Activated CD8-positive, alpha-beta memory T cell treated with anti-CD3 and anti-CD28 coated beads, Interleukin-2, amount 50 U/mL, for 48 hours (primary cell): ENCODE results near the gene TDRD7.

ENCODE experiments used
- DNase-seq: peaks from one replicate; pipeline ENCODE4 v3.0.0-alpha.2; 2020

The TDRD7 gene, protein sequence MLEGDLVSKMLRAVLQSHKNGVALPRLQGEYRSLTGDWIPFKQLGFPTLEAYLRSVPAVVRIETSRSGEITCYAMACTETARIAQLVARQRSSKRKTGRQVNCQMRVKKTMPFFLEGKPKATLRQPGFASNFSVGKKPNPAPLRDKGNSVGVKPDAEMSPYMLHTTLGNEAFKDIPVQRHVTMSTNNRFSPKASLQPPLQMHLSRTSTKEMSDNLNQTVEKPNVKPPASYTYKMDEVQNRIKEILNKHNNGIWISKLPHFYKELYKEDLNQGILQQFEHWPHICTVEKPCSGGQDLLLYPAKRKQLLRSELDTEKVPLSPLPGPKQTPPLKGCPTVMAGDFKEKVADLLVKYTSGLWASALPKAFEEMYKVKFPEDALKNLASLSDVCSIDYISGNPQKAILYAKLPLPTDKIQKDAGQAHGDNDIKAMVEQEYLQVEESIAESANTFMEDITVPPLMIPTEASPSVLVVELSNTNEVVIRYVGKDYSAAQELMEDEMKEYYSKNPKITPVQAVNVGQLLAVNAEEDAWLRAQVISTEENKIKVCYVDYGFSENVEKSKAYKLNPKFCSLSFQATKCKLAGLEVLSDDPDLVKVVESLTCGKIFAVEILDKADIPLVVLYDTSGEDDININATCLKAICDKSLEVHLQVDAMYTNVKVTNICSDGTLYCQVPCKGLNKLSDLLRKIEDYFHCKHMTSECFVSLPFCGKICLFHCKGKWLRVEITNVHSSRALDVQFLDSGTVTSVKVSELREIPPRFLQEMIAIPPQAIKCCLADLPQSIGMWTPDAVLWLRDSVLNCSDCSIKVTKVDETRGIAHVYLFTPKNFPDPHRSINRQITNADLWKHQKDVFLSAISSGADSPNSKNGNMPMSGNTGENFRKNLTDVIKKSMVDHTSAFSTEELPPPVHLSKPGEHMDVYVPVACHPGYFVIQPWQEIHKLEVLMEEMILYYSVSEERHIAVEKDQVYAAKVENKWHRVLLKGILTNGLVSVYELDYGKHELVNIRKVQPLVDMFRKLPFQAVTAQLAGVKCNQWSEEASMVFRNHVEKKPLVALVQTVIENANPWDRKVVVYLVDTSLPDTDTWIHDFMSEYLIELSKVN

DNA sequence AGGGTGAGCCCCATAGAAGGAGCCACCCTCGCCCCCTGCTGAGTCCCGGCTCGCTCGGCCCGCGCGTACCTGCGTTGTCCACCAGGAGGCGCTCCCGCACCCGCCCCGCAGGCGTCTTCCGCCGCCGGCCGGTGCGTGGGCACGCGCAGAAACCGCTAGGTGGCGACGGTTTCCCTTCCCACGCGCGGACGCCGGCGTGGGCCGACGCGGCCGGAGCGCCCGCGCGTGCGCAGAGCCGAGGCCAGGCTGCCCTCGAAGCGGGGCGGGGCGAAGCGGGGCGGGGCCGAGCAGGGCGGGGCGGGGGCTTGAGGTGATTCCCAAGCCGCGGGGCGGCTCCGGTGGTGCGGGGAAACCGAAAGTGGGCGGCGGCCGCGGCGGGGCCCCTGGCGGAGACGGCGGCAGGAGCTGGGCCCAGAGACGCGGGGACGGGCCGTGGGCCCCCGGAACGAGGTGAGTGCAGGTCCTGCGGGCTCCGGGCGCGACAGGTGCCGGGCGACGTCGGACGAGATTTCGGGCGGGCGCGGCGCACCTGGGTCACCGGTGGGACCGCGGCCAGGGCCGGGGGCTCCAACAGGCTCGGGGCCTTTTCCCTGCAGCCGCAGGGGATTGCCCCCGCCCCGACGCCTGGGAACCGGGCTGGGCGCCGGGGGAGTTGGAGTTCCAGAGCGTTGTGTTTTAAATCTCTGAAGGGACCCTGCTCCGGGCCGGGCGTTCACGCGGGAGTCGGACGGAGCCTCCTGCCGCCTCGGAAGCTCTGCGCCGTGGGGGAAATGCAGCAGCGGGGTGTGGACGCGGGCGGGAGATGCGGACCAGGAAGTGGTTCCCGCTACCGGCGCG is at the start of gene TDRD7:
Gene TDRD7 (plus strand): TSS at position 308 of the 837 bp plus-strand sequence. CDS start 16,370 bp downstream, outside the sequence.
- peak; percentile 98 for DNase-seq

DNA sequence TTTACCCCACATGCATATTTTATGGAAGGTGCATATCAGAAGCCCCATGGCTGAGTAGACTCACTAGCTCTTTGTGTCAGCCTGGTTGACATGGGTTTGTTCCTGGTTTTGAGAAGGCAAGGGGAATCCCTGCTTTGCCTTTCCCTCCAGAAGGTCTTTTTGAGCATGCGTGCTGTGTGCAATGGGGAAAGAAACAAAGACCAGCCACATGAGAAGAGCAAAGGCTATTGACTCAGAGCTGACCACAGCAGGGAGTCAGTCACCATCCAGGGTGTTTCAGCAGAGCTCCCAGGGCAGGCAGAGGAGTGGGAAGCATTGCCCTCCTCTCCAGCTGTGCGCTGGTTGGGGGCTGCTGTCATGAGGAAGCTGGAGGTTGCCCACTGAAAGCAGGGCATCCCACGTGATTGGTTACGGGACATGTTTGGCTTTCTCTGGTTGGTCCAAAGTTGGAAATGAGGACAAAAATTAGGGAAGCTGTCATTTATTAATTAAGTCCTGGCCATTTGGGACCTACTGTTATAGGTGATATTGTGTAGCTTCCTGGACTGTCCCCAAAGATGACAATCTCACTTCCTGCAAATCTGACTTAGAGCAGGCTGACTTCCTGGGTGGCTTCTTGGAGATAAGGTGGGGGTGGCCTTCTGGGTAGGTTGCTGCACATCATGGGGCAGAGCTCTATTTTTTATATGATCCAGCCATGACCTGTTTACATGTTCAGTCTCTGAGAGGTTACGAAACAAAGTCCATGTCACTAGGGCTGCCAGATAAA is 48.9 kb upstream of the TDRD7 start:
- DNase-seq, result no peak

DNA sequence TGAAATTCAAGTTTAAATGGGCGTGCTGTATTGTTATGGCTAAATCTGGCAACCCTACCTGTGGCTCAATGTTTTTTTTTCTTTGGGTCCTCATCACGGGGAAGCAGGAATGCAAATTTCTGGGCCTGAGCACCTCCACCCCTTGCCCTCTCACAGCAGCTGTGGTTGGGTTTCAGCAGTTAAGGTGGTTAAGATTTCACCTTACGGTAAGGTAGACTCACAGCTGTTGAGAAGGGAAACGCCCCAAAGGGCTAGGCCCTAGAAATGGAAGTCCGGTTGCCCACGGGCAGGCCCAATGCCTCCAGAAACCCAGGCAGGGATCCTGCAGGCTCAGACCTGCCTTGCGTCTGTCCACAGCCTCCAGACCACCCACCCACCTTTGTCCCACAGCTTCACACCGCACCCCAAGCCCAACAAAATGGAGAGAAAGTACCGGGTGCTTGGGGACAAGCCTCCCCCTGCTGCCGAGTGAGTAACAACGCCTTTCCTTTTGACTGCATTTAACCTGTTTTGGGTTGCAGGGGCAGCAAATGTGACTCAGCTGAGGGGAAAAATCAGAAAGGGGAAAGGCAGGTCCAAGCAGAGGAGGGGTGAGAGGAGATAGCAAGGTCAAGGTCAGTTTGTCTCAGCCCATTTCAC is 48.1 kb upstream of the TDRD7 start:
- DNase-seq, result no peak

DNA sequence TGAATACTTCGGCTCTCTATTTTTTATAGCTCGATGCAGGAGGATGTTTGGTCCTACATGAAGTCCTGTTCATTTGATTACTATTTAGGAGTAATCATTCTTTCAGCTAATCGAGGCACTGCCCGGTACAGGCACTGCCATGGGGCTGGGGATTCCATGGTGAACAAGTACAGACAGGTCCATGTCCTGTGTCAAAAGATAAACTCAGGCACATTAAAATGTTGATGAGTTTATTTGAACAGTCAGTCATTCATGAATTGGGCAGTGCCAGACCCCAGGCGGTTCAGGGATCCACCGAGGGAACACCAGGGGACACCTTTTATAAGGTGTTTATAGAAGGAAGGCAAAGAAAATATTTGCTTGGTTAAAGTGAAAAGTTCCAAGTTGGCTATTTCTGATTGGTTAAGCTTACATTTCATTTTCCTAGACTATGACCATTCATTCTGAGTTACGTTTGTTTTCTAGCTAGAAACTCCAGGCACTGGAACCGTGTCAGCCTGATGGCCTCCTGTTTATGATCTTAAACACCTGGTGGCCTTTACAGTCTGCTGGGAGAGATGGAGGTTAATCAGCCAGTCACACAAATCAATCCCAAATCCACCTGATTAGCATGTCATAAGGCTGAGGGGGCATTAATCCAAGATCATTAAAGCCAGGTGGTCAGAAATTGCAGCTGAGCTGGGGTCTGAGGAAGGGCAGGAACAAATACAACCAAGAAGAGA is 47.0 kb upstream of the TDRD7 start:
- DNase-seq, result no peak

DNA sequence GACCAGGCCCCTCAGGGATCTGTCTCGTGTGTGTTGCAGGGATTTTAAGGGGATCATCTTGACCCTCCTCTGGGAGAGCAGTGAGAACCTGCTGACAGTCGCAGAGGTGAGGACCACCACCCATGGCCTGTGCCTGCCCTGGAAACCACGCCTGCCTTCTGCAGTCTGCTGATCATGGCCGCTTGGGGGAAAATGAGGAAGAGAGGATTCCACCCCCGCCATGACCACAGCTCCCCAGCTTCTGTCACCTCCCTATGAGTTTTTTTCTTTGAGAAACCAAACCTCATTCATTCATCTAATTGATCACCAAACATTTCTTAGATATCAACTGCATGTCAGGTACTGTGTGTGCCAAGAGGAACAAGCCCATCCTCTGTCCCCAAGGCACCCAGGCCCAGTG is 46.3 kb upstream of the TDRD7 start:
- DNase-seq, result no peak

DNA sequence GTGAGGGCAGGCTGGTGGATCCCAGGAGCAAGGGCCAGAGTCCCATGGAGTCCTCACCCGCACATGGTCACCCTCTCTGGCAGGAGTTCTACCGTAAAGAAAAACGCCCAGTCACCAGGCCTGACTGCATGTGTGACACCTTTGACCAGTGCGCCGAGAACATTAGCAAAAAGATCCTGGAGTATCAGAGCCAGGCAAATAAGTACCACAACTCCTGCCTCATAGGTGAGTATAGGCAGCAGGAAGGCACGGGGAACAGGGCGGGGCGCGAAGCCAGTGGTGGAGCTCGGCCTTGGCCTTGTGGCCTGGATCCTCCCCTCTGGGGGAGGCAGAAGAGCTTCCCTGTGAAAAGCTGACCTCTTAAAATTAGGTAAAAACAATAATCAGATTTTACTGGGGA is 45.4 kb upstream of the TDRD7 start:
- no peak for DNase-seq

DNA sequence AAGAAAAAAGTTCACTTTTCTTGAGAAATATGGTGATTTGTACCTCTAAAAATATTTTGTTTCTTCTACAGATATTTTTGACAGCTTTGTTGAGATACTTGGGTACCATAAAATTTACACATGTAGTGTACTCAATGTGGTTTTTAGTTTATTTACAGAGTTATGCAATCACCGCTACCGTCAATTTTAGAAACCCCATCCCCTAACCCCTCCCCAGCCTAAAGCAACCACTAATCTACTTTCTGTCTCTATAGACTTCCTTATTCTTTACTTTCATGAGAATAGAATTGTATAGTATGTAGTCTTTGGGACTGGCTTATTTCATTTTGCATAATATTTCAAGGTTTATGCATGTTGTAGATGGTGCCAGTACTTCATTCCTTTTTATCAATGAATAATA is 45.0 kb upstream of the TDRD7 start:
- DNase-seq, result no peak

DNA sequence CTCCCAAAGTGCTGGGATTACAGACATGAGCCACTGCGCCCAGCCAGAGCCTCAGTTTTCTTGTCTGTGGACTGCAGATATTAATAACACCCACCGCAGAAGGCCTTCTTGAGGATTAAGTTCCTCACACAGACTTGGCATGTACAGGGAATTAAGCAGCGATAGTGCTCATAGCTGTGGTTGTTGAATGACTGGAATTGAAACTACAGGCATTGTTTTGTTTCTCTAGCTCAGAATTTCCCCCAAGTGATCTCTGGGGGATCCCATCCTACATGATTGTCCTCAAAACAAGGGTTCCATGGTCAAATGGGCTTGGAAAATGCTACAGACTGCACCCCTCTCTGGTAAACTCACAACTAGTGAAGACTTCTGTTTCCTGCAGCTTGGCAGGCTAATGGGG is 44.2 kb upstream of the TDRD7 start:
- no peak for DNase-seq

DNA sequence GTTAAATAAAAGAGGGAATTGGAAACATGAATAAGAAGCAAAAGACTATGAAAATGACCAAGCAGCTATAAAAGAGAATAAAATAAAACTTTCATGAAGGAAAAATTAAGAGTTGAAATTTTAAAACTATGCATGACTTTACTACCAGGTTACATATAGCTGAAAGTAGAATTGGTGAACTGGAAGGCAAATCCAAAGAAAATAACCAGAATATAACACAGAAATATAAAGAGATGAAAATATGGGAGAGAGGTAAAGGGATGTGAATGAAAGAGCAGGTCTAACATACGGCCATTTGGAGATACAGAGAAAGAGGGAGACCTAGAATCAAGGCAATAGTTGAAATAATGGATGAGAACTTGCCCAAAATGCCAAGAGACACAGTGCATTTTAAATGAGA is 42.9 kb upstream of the TDRD7 start:
- no peak for DNase-seq

DNA sequence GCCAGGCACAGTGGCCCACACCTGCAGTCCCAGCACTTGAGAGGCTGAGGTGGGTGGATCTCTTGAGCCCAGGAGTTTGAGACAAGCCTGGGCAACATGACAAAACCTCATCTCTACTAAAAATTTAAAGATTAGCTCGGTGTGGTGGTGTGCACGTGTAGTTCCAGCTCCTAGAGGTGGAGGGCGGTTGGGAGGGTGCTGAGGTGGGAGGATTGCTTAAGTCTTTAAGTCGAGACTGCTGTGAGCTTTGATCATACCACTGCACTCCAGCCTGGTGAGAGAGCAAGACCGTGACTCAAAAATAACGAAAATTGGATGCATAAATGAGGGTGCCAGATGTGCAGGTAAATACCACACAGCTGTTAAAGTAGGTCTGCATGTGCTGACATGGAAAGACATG is 39.3 kb upstream of the TDRD7 start:
- DNase-seq, result no peak

DNA sequence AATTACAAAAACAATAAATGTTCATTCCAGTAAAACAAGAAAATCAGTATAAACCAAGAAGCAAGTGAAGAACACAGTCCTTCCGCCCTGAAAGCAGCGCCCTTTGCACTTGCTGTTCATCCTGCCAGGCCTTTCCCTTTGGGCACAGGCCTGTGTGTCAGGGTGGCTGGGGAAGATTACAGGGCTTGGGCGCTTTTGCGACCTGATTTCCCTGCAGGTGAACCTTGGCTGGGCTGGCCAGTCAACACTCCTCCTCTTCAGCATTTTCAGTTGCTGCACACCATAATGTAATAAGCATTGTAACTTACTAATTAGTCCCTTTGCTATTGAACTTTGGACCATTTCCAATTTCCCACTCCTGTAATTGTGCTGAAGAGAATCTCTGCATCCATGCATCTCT is 38.6 kb upstream of the TDRD7 start:
- DNase-seq, result no peak

DNA sequence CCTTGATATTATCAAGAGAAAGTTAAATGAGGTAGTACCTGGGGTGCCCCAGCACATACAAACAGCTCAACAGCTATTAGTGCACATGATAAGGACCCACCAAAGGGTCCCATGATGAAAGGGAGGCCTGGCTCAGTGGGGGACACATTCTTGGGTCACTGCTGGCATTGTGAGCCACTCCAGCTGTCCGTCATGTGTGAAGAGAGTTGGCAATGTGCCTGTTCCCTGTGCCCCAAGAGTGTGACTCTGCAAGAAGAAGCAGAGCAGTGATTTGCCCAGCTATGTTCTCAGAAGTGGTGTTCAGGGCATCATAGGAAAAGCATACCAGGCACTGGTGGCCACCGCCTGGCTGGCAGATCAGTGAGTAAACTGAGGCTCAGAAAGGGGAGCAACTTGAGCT is 37.1 kb upstream of the TDRD7 start:
- DNase-seq, result no peak

DNA sequence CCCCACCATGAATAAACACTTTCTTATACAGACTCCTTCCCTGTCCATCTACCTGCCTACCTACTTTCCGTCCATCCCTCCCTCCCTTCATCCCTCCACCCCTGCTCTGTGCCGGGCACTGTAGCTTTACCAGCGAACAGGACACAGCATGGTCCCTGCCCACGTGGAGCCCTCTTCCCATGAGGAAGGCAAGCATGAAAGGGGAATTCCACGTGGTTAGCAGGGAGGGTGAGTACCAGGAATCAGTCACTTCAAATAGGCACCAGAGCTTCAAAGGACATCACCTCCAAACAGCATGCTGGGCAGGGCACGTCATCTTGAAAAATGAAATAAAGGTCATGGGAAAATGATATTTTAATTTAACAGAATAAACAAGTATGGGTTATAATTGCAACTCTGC is 35.0 kb upstream of the TDRD7 start:
- no peak for DNase-seq

DNA sequence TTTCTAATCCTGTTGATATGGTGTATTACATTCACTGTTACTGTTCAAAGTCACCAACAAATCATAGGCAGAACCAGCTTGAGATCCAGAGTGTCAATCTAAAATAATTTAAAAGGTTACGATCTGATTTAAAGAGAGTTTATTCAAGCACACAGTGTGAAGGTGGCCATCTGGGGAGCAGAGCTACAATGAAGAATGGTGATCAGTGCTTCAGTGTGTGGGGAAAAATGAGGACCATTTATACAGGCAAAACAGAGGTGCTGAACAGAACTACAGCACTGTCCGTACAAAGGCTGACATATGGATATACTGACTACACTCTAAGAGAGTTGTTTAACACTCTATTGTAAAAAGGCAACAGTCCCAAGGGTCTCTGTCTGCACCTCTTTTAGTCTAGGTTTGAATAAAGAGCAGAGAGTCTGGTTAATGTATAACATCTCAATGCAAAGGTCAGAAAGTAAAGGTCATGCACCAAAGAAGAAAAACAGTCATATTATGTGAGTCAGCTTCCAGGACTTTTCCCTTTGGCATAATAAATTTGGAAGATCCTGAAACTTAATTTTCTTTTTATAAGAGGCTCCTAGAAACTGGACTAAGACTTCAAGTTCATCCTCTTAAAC is 29.7 kb upstream of the TDRD7 start:
- DNase-seq, result no peak

DNA sequence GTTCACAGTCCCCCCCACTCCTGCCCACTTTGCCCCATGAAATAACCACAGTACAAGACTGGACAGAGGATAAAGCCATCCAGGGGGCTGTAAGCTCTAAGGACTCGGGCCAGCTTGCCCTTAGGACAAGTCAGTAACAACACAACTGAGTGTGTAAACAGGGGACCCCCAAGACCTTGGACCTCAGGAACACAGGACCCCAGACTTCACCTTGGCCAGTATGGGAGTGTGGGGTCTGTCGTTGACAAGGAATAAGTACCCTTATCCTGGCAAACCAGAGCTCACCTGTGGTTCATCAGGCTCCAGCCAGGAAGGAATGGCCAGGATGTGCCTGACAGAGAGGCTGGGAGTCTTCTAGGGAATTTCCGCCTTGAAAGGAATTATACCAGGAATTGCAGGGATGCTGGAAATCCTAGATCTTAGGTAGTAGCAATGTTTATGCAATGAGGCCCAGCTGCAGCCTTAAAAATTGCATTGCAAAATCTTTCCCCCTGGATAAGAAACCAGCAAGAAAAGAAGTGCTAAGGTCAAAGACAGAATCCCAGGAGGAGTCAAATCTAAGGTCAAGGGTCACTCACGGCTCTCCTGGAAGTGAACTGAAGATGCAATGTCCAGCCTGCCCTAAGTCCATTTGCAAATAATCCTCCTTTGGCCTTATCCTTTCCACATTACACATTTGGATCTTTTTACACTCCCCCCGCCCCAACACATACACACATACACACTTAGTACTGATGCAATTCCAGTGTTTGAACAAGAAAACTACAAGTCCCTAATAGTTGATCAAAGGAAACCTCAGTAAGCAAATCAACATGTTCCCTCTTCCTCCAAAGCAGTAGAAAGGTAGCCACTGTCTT is 27.3 kb upstream of the TDRD7 start:
- no peak for DNase-seq

DNA sequence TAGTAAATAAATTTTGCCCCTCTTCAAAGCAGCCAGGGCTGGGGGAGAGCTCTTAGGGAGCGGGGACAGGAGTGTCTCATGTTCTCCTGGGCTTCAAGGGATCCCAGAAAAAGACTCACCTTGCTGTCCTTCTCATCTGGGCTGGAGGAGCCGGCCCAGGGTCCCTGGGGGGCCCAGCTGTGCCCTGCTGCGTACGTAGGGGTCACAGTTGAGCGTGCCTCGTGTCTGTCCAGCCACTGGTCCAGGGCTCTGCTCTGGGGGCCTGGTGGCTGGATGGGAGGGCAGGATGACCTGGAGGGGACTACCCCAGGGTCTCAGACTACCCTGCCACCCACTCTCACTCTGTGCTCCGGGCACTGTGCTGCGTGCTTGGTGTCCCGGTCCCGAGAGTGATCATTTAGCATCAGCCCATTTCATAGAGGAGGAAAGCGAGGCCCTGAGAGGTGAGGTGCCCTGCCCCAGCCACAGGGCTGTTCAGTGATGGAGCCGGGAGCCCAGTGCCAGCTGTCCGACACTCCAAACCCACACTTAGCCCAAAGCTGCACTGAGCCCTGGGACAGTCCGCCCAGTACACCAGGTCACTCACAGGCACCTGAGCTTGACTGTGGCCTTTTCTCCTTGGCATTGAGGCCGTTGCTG is 26.2 kb upstream of the TDRD7 start:
- DNase-seq, result no peak

DNA sequence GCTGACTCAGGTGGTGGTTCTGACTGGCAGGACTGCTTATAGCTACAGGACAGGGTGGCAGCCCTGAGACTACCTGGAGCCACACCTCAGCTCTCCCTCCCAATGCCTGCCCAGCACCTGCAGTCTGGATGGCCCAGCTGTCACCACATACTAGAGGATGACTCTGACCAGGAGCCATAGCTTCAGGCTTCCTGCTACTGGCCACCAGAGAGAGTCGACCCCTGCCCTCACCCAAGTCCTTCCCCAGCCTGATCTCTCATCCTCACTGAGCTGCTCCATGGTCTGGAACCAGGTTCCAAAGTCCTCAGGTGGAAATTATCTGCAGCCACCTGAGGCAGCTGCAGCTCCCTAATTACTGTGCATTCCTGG is 25.6 kb upstream of the TDRD7 start:
- no peak for DNase-seq

DNA sequence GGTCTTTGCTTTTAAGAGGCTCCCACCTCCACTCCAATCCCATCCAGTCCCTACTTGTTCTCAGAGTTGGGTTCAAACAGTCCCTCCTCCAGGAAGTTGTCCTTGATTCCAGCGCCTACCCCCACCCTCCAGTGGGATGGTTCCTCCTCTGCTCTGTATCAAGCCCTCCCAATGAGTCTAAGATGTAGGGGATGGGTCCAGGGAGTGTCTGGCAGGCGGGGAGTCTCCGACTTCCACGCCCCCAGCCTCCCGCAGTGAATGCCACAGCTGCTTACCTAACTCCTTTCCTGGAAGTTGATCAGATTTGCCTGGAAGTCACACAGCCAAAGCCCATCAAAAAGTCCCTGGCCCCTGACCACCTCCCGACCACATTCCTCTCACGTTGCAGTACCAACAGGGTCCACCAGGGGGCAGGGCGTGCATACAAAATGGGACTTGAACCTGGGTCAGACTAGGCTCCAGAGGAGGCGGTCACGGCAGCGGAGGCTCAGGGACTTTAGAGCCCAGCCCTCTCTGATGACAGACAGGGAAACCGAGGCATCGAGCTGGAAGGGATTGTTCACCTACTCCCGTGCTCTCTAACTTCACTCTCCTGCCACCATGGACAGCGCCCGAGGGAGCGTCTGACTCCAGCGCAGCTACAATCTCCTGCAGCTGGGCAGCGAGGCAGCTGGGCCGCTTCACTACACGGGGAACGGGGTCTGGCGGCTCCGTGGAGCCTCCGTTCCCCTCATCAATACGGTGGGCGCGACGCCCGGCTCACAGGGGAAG is 25.0 kb upstream of the TDRD7 start:
- DNase-seq, result peak; percentile 98
